CD4-positive, alpha-beta memory T cell (primary cell): Measurements from ENCODE around the gene RGS10. TPM values are rescaled to one million over a fixed set of nuclear protein-coding genes. Genes with fewer than 3 reads are reported as not detected.
A peak's percentile ranks its signal among the peaks of the same experiment; 100 is the strongest.
"Not testable (repeated sequence)": the region's sequence is repeated elsewhere in the genome, so short reads cannot be mapped to it uniquely, and the experiment has no call there.

ENCODE experiments used
- CTCF ChIA-PET: fragments of 350-600 bp; sonication (Branson Sonifier 250); formaldehyde crosslinking; loops from one replicate; lab custom pipeline; 2021; ENCODE audit warnings: inconsistent platforms; ENCODE audit not compliant: partially characterized antibody; lab: Charles Lee
- POLR2A ChIA-PET: fragments of 350-600 bp; sonication (Branson Sonifier 250); formaldehyde crosslinking; loops from one replicate; lab custom pipeline; 2021; ENCODE audit not compliant: partially characterized antibody; lab: Charles Lee
- DNase-seq, 5 donors: peaks; one replicate each; pipeline versions ENCODE4 v3.0.0 to v3.0.0-alpha.2; 2020 to 2022; ENCODE audit warnings: mixed read lengths in 1 of 5
- H3K27ac ChIP-seq: one replicate; pipeline ENCODE4 v1.7.0; 2013; ENCODE audit warnings: low read depth, low read length
- H3K27me3 ChIP-seq: 2 replicates; pipeline ENCODE4 v1.7.0; 2013; ENCODE audit warnings: mild to moderate bottlenecking, low read length, moderate library complexity; ENCODE audit not compliant: insufficient read depth
- H3K36me3 ChIP-seq: 2 replicates; pipeline ENCODE4 v1.7.0; 2013; ENCODE audit warnings: mild to moderate bottlenecking, low read length, moderate library complexity; ENCODE audit not compliant: insufficient read depth
- H3K4me1 ChIP-seq: 2 replicates; pipeline ENCODE4 v1.7.0; 2013; ENCODE audit warnings: mild to moderate bottlenecking, low read length, moderate library complexity; ENCODE audit not compliant: insufficient read depth
- H3K4me3 ChIP-seq, 2 donors: one replicate each; pipeline ENCODE4 v1.7.0; 2013; ENCODE audit warnings: low read length in 2 of 2, mild to moderate bottlenecking in 1 of 2
- H3K9me3 ChIP-seq, 2 donors: one replicate each; pipeline ENCODE4 v1.7.0; 2013; ENCODE audit warnings: low read length in 2 of 2, control low read depth in 1 of 2; ENCODE audit not compliant: control insufficient read depth in 1 of 2
- H3K27ac Mint-ChIP-seq, 7 donors: one replicate each; pipeline ENCODE4 v1.8.0; 2020 to 2021; ENCODE audit warnings: mixed read lengths in 7 of 7, mild to moderate bottlenecking in 6 of 7, inconsistent platforms in 3 of 7, moderate library complexity in 3 of 7
- H3K27me3 Mint-ChIP-seq, 2 donors: one replicate each; pipeline ENCODE4 v1.8.0; 2020 to 2021; ENCODE audit warnings: mixed read lengths in 2 of 2
- H3K36me3 Mint-ChIP-seq, 2 donors: one replicate each; pipeline ENCODE4 v1.8.0; 2020 to 2021; ENCODE audit warnings: mixed read lengths in 2 of 2, inconsistent platforms in 1 of 2, mild to moderate bottlenecking in 1 of 2
- H3K4me1 Mint-ChIP-seq, 4 donors: one replicate each; pipeline ENCODE4 v1.8.0; 2020 to 2021; ENCODE audit warnings: mixed read lengths in 4 of 4, mild to moderate bottlenecking in 1 of 4
- H3K4me3 Mint-ChIP-seq, 8 donors: one replicate each; pipeline ENCODE4 v1.8.0; 2020 to 2021; ENCODE audit warnings: mixed read lengths in 8 of 8, mild to moderate bottlenecking in 7 of 8, moderate library complexity in 6 of 8, inconsistent platforms in 3 of 8
- H3K9me3 Mint-ChIP-seq, 8 donors: one replicate each; pipeline ENCODE4 v1.8.0; 2020 to 2021; ENCODE audit warnings: mixed read lengths in 8 of 8, mild to moderate bottlenecking in 5 of 8, inconsistent platforms in 3 of 8, moderate library complexity in 1 of 8
- intact Hi-C: fragments of 100-400 bp; cut with micrococcal nuclease; formaldehyde crosslinking; loops from one replicate; pipeline ENCODE4 v1.15.1; 2023
- polyA plus RNA-seq, 2 donors: library from polyadenylated mRNA; unstranded; fragments of 300-500 nt; fragmentation: Illumina TruSeq; gene quantifications; one replicate each; pipeline ENCODE4 v1.2.3, GENCODE V29; 2021
- total RNA-seq, 2 experiments: library from RNA; stranded (reverse); gene quantifications; one replicate each; pipeline ENCODE4 v1.2.3, GENCODE V29; 2021

RGS10 gene
- total and polyA plus RNA-seq, 4 experiments from 2014 or later = 115 to 187 (median 137) TPM

DNA sequence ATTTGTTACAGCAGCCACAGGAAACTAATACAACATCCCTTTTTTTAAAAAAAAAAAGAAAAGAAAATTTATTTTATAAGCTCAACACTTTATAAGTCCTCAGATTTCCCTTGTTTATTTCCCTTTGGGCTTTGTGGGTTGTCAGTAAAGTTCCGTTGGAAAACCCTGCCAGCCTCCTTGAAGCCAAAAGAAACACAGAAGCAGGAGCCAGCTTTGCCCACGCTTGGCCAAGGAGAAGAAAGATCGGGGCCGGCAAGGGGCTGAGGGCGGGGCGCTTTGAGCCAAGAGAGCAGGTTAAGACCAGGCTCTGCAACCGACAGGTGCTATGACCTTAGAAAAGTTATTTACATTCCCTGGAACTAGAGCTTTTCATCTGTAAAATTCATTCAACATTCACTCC is 72.7 kb downstream of the RGS10 start:
- intact Hi-C loops = no loop called here
- no peaks in the 10 kb centered on the region for H3K9me3 ChIP-seq
- H3K27me3 ChIP-seq = no peaks in the 10 kb centered on the region
- ChIA-PET CTCF (interaction anchor here (1.0 kb wide), 2 partner anchors 25 to 44 kb away, joined by 3 read pairs; no protein-coding TSS in a partner anchor), POLR2A (interaction anchor here (0.6 kb wide), 1 partner anchor 8 kb away, joined by 3 read pairs; no protein-coding TSS in a partner anchor)
- Mint-ChIP-seq H3K4me1 (peaks cover 8 to 27% (median 19%) of the 10 kb centered on the region in 4 donors), H3K27me3 (no peaks in the 10 kb centered on the region), H3K9me3 (peaks cover 0 to 2% (median 0%) of the 10 kb centered on the region in 8 donors), H3K27ac (no peak overlapping the region), H3K36me3 (no peaks in the 10 kb centered on the region), H3K4me3 (no peak overlapping the region)
- H3K4me3 ChIP-seq = no peak overlapping the region
- DNase-seq = no peak
- H3K27ac ChIP-seq = no peak overlapping the region
- H3K4me1 ChIP-seq = peaks cover 13% of the 10 kb centered on the region
- H3K36me3 ChIP-seq = no peaks in the 10 kb centered on the region

GRCh38 chr10:119469325-119469707 is 73.2 kb downstream of the RGS10 start:
- no peak overlapping the region for H3K27ac Mint-ChIP-seq
- H3K36me3 ChIP-seq = no peaks in the 10 kb centered on the region
- CTCF ChIA-PET = interaction anchor here (1.0 kb wide), 2 partner anchors 24 to 44 kb away, joined by 3 read pairs; no protein-coding TSS in a partner anchor
- H3K4me3 ChIP-seq = no peak overlapping the region
- no peaks in the 10 kb centered on the region for H3K36me3 Mint-ChIP-seq
- peaks cover 13% of the 10 kb centered on the region for H3K4me1 ChIP-seq
- no peak for DNase-seq
- H3K27me3 ChIP-seq = no peaks in the 10 kb centered on the region
- POLR2A ChIA-PET = interaction anchor here (0.6 kb wide), 1 partner anchor 9 kb away, joined by 3 read pairs; no protein-coding TSS in a partner anchor
- intact Hi-C loops = no loop called here
- H3K27ac ChIP-seq = no peak overlapping the region
- no peaks in the 10 kb centered on the region for H3K27me3 Mint-ChIP-seq
- no peaks in the 10 kb centered on the region for H3K9me3 ChIP-seq
- H3K4me1 Mint-ChIP-seq = peaks cover 8 to 29% (median 19%) of the 10 kb centered on the region in 4 donors
- no peak overlapping the region for H3K4me3 Mint-ChIP-seq
- H3K9me3 Mint-ChIP-seq = peaks cover 0 to 2% (median 0%) of the 10 kb centered on the region in 8 donors

- CTCF ChIA-PET = no interaction called here
Observed at GRCh38 chr10:119468542-119469324, 73.8 kb downstream of the RGS10 start.

DNA sequence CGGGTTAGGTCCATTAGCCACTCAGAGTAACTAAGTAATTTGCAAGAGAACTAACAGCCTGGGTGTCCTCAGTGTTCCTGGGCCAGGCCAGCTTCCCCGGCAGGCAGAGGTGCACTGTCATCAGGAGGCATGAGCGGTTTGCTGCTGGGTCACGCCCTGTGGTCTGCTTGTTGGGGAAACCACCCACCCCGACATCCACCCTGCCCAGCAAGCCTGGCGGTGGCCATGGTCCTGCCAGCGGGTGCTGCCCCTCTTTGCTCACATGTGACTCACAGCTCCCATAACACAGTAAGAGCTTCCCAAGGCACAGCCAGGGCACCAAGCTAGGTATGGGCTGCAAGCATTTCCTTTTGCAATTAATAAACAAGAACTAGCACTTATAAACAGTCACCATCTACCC is 75.9 kb downstream of the RGS10 start:
- peaks cover 8 to 29% (median 17%) of the 10 kb centered on the region in 4 donors for H3K4me1 Mint-ChIP-seq
- no peak overlapping the region for H3K27ac ChIP-seq
- peak overlapping the region in 3 of 7 donors; percentile 51 to 62 (median 52) for H3K27ac Mint-ChIP-seq
- H3K27me3 ChIP-seq = no peaks in the 10 kb centered on the region
- no peaks in the 10 kb centered on the region for H3K36me3 ChIP-seq
- DNase-seq = peak; percentile 24 to 61 (median 29)
- POLR2A ChIA-PET = interaction anchor here (1.1 kb wide), 1 partner anchor 36 kb away, joined by 3 read pairs; no protein-coding TSS in a partner anchor
- CTCF ChIA-PET = interaction anchor here (0.6 to 1.6 kb wide), 5 partner anchors 21 to 180 kb away, joined by 3 to 5 read pairs (median 4); no protein-coding TSS in a partner anchor
- H3K9me3 Mint-ChIP-seq = peaks cover 0 to 12% (median 5%) of the 10 kb centered on the region in 8 donors
- no peaks in the 10 kb centered on the region for H3K9me3 ChIP-seq
- H3K4me3 Mint-ChIP-seq = peak overlapping the region in 3 of 8 donors; percentile 22 to 53 (median 30)
- peaks cover 0 to 4% of the 10 kb centered on the region in 2 donors for H3K36me3 Mint-ChIP-seq
- no peak overlapping the region for H3K4me3 ChIP-seq
- intact Hi-C loops = no loop called here
- no peaks in the 10 kb centered on the region for H3K27me3 Mint-ChIP-seq
- H3K4me1 ChIP-seq = peaks cover 13% of the 10 kb centered on the region

More at GRCh38 chr10:119468542-119469324, 73.8 kb downstream of the RGS10 start:
- Mint-ChIP-seq H3K36me3 (no peaks in the 10 kb centered on the region), H3K27me3 (no peaks in the 10 kb centered on the region), H3K4me3 (no peak overlapping the region), H3K4me1 (peaks cover 8 to 29% (median 17%) of the 10 kb centered on the region in 4 donors), H3K27ac (peak overlapping the region in 1 of 7 donors; percentile 23), H3K9me3 (peaks cover 0 to 2% (median 0%) of the 10 kb centered on the region in 8 donors)
- Histone ChIP-seq H3K9me3 (no peaks in the 10 kb centered on the region), H3K27ac (no peak overlapping the region), H3K4me3 (no peak overlapping the region), H3K4me1 (peaks cover 13% of the 10 kb centered on the region), H3K27me3 (no peaks in the 10 kb centered on the region), H3K36me3 (no peaks in the 10 kb centered on the region)
- intact Hi-C loops = no loop called here
- POLR2A ChIA-PET = no interaction called here
- no peak for DNase-seq

DNA sequence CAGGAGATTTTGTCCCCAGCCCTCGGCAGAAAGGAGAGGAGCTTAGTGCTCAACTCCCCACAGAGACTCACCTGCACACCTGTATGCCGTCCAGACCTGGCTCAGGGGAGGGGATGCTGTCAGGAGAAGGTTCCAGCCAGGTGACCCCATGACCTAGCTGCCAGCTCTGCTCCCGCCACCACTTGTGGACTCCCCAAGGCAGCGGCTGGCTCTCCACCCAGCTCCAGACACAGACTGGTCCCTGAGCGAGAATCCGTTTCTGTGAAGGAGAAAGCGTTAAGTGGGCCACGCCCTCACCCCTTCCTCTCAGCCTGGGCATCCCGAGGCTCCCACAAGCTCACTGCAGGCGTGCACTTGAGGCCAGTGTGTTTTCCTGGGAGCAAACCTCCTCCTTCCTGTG is 76.4 kb downstream of the RGS10 start:
- H3K27me3 ChIP-seq = no peaks in the 10 kb centered on the region
- Mint-ChIP-seq H3K27ac (peak overlapping the region in 2 of 7 donors; percentile 60 to 68), H3K4me1 (peaks cover 8 to 29% (median 17%) of the 10 kb centered on the region in 4 donors), H3K9me3 (peaks cover 0 to 12% (median 5%) of the 10 kb centered on the region in 8 donors), H3K27me3 (no peaks in the 10 kb centered on the region), H3K4me3 (peak overlapping the region in 2 of 8 donors; percentile 10 to 22), H3K36me3 (peaks cover 0 to 4% of the 10 kb centered on the region in 2 donors)
- no peak overlapping the region for H3K27ac ChIP-seq
- no peaks in the 10 kb centered on the region for H3K36me3 ChIP-seq
- peaks cover 13% of the 10 kb centered on the region for H3K4me1 ChIP-seq
- POLR2A ChIA-PET = interaction anchor here (1.1 kb wide), 1 partner anchor 37 kb away, joined by 3 read pairs; no protein-coding TSS in a partner anchor
- no peak for DNase-seq
- intact Hi-C loops = no loop called here
- CTCF ChIA-PET = interaction anchor here (0.6 to 1.6 kb wide), 5 partner anchors 20 to 181 kb away, joined by 3 to 5 read pairs (median 4); no protein-coding TSS in a partner anchor
- H3K9me3 ChIP-seq = no peaks in the 10 kb centered on the region
- no peak overlapping the region for H3K4me3 ChIP-seq

DNA sequence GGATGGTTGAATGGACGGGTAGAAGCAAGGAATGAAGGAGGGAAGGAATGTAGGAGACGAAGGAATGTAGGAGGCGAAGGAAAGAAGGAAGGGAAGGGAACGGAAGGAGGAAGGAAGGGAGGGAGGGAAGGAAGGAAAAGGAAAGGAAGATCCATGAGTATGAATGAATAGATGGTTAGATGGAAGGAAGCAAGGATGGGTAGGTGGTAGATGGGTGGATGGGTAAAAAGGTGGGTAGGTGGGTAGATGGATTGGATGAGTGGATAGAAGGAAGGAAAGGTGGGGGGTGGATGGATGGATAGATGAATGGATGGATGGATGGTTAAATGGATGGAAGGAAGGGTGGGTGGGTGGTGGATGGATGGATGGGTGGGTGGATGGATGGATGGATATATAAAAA is 77.4 kb downstream of the RGS10 start:
- Histone ChIP-seq H3K27me3 (no peaks in the 10 kb centered on the region), H3K9me3 (no peaks in the 10 kb centered on the region), H3K4me3 (no peak overlapping the region), H3K4me1 (peaks cover 13% of the 10 kb centered on the region), H3K27ac (no peak overlapping the region), H3K36me3 (no peaks in the 10 kb centered on the region)
- no peak overlapping the region for H3K27ac Mint-ChIP-seq
- peaks cover 0 to 12% (median 5%) of the 10 kb centered on the region in 8 donors for H3K9me3 Mint-ChIP-seq
- no peaks in the 10 kb centered on the region for H3K27me3 Mint-ChIP-seq
- H3K36me3 Mint-ChIP-seq = peaks cover 0 to 4% of the 10 kb centered on the region in 2 donors
- H3K4me3 Mint-ChIP-seq = peak overlapping the region in 1 of 8 donors; percentile 16
- no peak for DNase-seq
- intact Hi-C loops = no loop called here
- POLR2A ChIA-PET = no interaction called here
- CTCF ChIA-PET = no interaction called here
- H3K4me1 Mint-ChIP-seq = peaks cover 10 to 29% (median 17%) of the 10 kb centered on the region in 4 donors

GRCh38 chr10:119463195-119463594 is 79.3 kb downstream of the RGS10 start:
- H3K9me3 ChIP-seq, CTCF ChIA-PET, H3K27ac ChIP-seq, H3K27me3 ChIP-seq, H3K4me3 ChIP-seq, intact Hi-C loops, H3K4me3 Mint-ChIP-seq, H3K27me3 Mint-ChIP-seq, DNase-seq, H3K36me3 ChIP-seq, POLR2A ChIA-PET, H3K36me3 Mint-ChIP-seq: not testable (repeated sequence)
- Mint-ChIP-seq H3K9me3 (peaks cover 0 to 12% (median 5%) of the 10 kb centered on the region in 8 donors), H3K27ac (peak overlapping the region in 2 of 7 donors; percentile 42 to 51), H3K4me1 (peaks cover 10 to 32% (median 17%) of the 10 kb centered on the region in 4 donors)
- peaks cover 13% of the 10 kb centered on the region for H3K4me1 ChIP-seq
